Measurements from ENCODE around the gene NT5C3A. TPM values are rescaled to one million over a fixed set of nuclear protein-coding genes. Genes with fewer than 3 reads are reported as not detected.

Gene NT5C3A
- total and polyA plus RNA-seq, 2 of the 8 experiments (the other 6 are each of a cell fraction or from before 2014, with no cell fraction given) = 7.5 to 22.7 TPM

DNA sequence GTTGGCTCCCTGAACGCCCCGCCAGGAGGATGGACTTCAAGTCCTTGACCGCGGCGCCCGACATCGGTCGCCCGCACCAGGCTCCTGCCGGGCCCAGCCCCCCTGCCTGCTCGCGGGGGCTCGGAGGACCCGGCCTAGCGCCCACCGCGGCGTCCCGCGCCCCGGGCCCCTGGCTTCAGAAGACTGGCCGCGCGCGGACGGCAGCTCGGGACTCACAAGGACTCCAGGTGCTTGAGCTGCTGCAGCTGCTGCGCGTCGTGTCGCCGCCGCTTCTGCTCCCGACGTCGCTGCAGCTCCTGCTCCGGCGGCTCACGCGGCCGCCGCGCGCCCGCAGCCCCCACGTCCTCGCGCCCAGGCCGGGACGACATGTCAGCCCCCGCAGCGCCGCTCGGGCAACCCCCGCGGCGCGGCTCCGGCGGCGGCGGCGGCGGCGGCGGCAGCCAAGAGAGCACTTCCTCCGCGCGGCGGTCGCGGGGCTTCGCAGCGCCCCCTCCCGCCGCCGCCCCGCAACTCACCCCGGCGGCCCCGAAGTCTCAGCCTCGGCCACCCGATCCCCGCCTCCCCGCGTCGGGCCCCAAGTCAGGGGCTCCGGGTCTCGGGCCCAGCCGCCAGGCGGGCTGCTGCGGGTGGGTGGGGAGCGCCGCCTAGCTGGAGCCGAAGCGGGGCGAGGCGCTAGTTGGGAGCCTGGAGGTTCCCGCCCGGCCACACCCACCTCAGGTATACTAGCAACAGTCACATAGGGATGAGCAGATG lies 46.6 kb upstream of the NT5C3A start, which contains the start of gene RP9:
Gene RP9 (minus strand): TSS at position 400 of the 753 bp plus-strand sequence. CDS start 32 bp downstream, at position 368.
- Histone ChIP-seq H4K20me1 (replicated peaks in 1 of 2; ENCODE audit: control insufficient read depth in 1 of 2, insufficient read depth in 2 of 2, low read length in 2 of 2) (peaks cover 0 to 7% of the 10 kb centered on the region in 2 experiments), H2AK5ac (ENCODE audit: low read depth, low read length) (no peak within 1 kb of the TSS), H2BK120ac (replicated peaks; ENCODE audit: low read depth, low read length) (no peak within 1 kb of the TSS), H4K5ac (ENCODE audit: insufficient read length, low read depth, low read length) (no peak within 1 kb of the TSS), H2AFZ (ENCODE audit: low read length) (peak within 1 kb of the TSS; percentile 51; the same call in 1 of the 2 replicates), H3K9me3 (ENCODE audit: insufficient read depth in 2 of 2, low read depth in 1 of 2, low read length in 1 of 2) (no peaks in the 10 kb centered on the region), H3K27ac (ENCODE audit: low read depth, low read length) (no peak within 1 kb of the TSS; the same call in 1 of the 2 replicates), H4K8ac (ENCODE audit: extremely low read depth, insufficient read depth, low read length) (peak within 1 kb of the TSS; percentile 46), H3K79me1 (ENCODE audit: low read depth, low read length) (peaks cover 5% of the 10 kb centered on the region), H3K9ac (replicated peaks in 1 of 4; ENCODE audit: extremely low read depth in 1 of 4, low read depth in 3 of 4, low read length in 3 of 4) (peak within 1 kb of the TSS in 3 of 4 experiments; percentile 38 to 92 (median 55); a peak in 5 of 7 replicates), H3K23ac (ENCODE audit: insufficient read length) (no peak within 1 kb of the TSS), H2BK5ac (ENCODE audit: low read depth, low read length) (no peak within 1 kb of the TSS), H4K91ac (replicated peaks; ENCODE audit: insufficient read length, low read length) (peak within 1 kb of the TSS; percentile 67), H3K23me2 (ENCODE audit: low read depth, low read length) (0 out of 2 replicates have a peak, but pooled peaks cover 2% of the 10 kb centered on the region), H3K36me3 (ENCODE audit: control insufficient read depth in 2 of 4, insufficient read depth in 4 of 4, low read length in 3 of 4) (no peaks in the 10 kb centered on the region; a peak in 1 of 8 replicates), H3K4me1 (replicated peaks in 1 of 4; ENCODE audit: control insufficient read depth in 3 of 4, insufficient read depth in 4 of 4, low read length in 3 of 4) (peaks cover 0 to 5% (median 1%) of the 10 kb centered on the region in 4 experiments; a peak in 2 of 7 replicates), H3K4ac (replicated peaks; ENCODE audit: insufficient read length, low read depth, low read length) (no peak within 1 kb of the TSS), H3K4me2 (ENCODE audit: insufficient read depth in 1 of 2, low read depth in 2 of 2, low read length in 2 of 2) (peak within 1 kb of the TSS; percentile 63 to 74), H3K79me2 (ENCODE audit: control insufficient read depth in 1 of 2, insufficient read depth in 2 of 2, low read length in 2 of 2) (peaks cover 3 to 26% of the 10 kb centered on the region in 2 experiments; a peak in 3 of 4 replicates), H3K18ac (ENCODE audit: extremely low read depth, low read length) (no peak within 1 kb of the TSS; the same call in 1 of the 2 replicates), H3K56ac (replicated peaks; ENCODE audit: insufficient read length, low read depth, low read length) (no peak within 1 kb of the TSS), H3K14ac (ENCODE audit: insufficient read length) (no peak within 1 kb of the TSS), H3K27me3 (replicated peaks in 1 of 4; ENCODE audit: control insufficient read depth in 3 of 4, extremely low read depth in 1 of 4, insufficient read depth in 3 of 4, low read length in 3 of 4) (peaks cover 0 to 3% (median 0%) of the 10 kb centered on the region in 4 experiments; a peak in 1 of 7 replicates), H2BK20ac (ENCODE audit: low read length) (no peak within 1 kb of the TSS), H2BK15ac (ENCODE audit: low read length) (no peak within 1 kb of the TSS), H2BK12ac (ENCODE audit: low read depth, low read length) (no peak within 1 kb of the TSS), H3K4me3 (ENCODE audit: extremely low read depth in 1 of 4, insufficient read depth in 2 of 4, low read depth in 3 of 4, low read length in 4 of 4) (peak within 1 kb of the TSS; percentile 68 to 98 (median 75))
- WGBS, 2 experiments (ENCODE audit: extremely low coverage in 1 of 2, insufficient coverage in 1 of 2, insufficient read length in 1 of 2, insufficient replicate concordance in 2 of 2, low coverage in 1 of 2, low lambda C conversion rate in 2 of 2, missing lambda C conversion rate in 1 of 2) = 1% methylated on average over 31 of the region's 100 CpGs; no CpG with 5 or more reads in 1 of the 2 experiments
- ChIA-PET POLR2A (ENCODE audit: partially characterized antibody) (interaction anchor here (1.4 to 2.3 kb wide), 2 partner anchors 47 to 217 kb away, joined by 5 read pairs; partner anchors contain the start of gene NT5C3A), CTCF (ENCODE audit: partially characterized antibody) (interaction anchor here (0.6 to 3.5 kb wide), 35 partner anchors 9 to 1144 kb away, joined by 3 to 12 read pairs (median 4); partner anchors contain the start of genes FKBP9 and NT5C3A)
- DNase-seq (ENCODE audit: low read depth in 1 of 2, low spot score in 2 of 2) (peak in 1 of 2 experiments; percentile 89), FAIRE-seq (no peak)
- TF ChIP-seq BRCA1 (IDR thresholded peaks at IDR 0.05; ENCODE audit: low read depth, low read length) (no peak), KDM4A (IDR thresholded peaks at IDR 0.05; ENCODE audit: low read depth, low read length, severe bottlenecking) (peak; percentile 94), EGR1 (IDR thresholded peaks at IDR 0.05; ENCODE audit: borderline replicate concordance, low read depth, low read length) (peak; percentile 56), ASH2L (IDR thresholded peaks at IDR 0.05; ENCODE audit: low read length) (peak; percentile 56), CTCF (IDR thresholded peaks at IDR 0.05; ENCODE audit: control extremely low read depth in 1 of 3, insufficient read depth in 1 of 3, low read depth in 1 of 3, low read length in 3 of 3) (peak; percentile 32 to 78 (median 55)), PHF8 (conservative IDR thresholded peaks at IDR 0.05; ENCODE audit: low read depth, low read length) (peak; percentile 82), EP300 (IDR thresholded peaks at IDR 0.05; ENCODE audit: borderline replicate concordance in 1 of 2, low read depth in 2 of 2, low read length in 2 of 2) (0 out of 3 replicates have a peak, but pooled peaks of 1 of the 2 experiments have one; percentile 35), JUN (IDR thresholded peaks at IDR 0.05; ENCODE audit: low read depth, low read length) (no peak)

All from H1 (cell line).